ENCODE data around the gene ZNF780A.

DNA sequence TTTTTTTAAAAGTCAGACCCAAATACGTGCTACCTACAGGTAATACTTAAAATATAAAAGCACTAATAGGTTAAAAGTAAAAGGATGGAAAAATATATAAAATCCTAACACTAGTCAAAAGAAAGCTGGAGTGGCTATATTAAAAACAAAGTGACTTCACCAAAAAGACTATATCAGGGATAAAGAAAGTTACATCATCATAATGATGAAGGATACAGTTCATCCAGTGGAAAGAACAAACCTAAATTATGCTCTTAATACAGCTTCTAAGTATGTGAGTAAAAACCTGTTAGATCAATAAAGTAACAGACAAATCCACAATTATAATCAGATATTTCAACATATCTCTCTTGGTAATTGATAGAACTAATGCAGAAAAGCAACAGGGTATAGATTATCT lies 33.6 kb downstream of the ZNF780A start:
- TF ChIP-seq, protein P1, sequence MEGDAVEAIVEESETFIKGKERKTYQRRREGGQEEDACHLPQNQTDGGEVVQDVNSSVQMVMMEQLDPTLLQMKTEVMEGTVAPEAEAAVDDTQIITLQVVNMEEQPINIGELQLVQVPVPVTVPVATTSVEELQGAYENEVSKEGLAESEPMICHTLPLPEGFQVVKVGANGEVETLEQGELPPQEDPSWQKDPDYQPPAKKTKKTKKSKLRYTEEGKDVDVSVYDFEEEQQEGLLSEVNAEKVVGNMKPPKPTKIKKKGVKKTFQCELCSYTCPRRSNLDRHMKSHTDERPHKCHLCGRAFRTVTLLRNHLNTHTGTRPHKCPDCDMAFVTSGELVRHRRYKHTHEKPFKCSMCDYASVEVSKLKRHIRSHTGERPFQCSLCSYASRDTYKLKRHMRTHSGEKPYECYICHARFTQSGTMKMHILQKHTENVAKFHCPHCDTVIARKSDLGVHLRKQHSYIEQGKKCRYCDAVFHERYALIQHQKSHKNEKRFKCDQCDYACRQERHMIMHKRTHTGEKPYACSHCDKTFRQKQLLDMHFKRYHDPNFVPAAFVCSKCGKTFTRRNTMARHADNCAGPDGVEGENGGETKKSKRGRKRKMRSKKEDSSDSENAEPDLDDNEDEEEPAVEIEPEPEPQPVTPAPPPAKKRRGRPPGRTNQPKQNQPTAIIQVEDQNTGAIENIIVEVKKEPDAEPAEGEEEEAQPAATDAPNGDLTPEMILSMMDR (IDR thresholded peaks at IDR 0.05; ENCODE audit: low read depth, low read length), result no peak
- TF ChIP-seq EZH2phosphoT487 (IDR thresholded peaks at IDR 0.05; ENCODE audit: low read depth), result no peak

Data from OCI-LY3 (cell line).